Peyer's patch (tissue), 4 donors: Measurements from ENCODE around the gene C9.

Source experiments
- POLR2A ChIP-seq, 2 donors: fragments of 450-650 bp; IDR thresholded peaks; one replicate each; pipeline ENCODE4 v1.5.1; 2017; ENCODE audit warnings: antibody characterized with exemption in 2 of 2, mild to moderate bottlenecking in 2 of 2, moderate library complexity in 2 of 2
- TF ChIP-seq, protein P1 (sequence below), 6 experiments: fragments of 450-650 bp in 4 of 6; fragments of 200-600 bp in 2 of 6; sonication (generic) in 1 of 6; IDR thresholded peaks; one replicate each; pipeline ENCODE4 v1.5.1; 2017 to 2019; ENCODE audit warnings: antibody characterized with exemption in 6 of 6, mild to moderate bottlenecking in 3 of 6, moderate library complexity in 1 of 6

DNA sequence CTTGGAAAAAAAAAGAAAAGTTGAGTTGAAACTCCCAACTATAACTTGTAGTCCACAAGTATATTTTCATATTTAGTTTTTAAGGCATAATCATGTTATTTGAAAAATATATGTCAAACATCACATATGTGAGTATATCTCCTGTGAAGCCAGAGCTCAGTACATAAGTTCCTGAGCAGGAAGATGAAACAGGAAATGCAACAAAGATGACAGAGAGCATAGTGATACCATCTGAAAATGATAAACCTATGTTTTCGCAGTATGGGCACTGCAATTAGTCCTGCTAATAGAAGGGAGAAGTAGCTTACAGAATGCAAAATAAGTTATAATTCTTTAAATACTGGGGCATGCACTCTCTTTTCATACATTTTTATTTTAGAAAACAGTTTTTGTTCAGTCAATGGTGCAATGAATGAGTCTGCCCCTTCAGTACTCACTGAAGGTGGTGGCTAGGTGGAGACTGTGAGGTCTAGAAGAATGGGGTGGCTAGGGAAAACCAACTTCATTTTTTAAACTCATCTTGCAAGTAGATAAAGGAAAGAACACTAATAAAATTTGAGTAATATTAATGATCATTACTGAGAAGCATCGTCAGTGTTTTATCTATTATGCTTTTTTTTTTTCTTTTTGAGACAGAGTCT, 90.9 kb downstream of the C9 start:
- no peak for TF ChIP-seq POLR2A (IDR thresholded peaks at IDR 0.05)
- TF ChIP-seq, protein P1, sequence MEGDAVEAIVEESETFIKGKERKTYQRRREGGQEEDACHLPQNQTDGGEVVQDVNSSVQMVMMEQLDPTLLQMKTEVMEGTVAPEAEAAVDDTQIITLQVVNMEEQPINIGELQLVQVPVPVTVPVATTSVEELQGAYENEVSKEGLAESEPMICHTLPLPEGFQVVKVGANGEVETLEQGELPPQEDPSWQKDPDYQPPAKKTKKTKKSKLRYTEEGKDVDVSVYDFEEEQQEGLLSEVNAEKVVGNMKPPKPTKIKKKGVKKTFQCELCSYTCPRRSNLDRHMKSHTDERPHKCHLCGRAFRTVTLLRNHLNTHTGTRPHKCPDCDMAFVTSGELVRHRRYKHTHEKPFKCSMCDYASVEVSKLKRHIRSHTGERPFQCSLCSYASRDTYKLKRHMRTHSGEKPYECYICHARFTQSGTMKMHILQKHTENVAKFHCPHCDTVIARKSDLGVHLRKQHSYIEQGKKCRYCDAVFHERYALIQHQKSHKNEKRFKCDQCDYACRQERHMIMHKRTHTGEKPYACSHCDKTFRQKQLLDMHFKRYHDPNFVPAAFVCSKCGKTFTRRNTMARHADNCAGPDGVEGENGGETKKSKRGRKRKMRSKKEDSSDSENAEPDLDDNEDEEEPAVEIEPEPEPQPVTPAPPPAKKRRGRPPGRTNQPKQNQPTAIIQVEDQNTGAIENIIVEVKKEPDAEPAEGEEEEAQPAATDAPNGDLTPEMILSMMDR (IDR thresholded peaks at IDR 0.05) = no peak
